Measurements from ENCODE around the gene LMNA.
A peak's percentile ranks its signal among the peaks of the same experiment; 100 is the strongest.

Gene LMNA

GRCh38 chr1:156157966-156158365 lies 43.5 kb downstream of the LMNA start:
- Histone ChIP-seq H3K36me3 (ENCODE audit: control insufficient read depth in 4 of 4, insufficient read depth in 4 of 4, low read length in 3 of 4) (peaks cover 0 to 24% (median 6%) of the 10 kb centered on the region in 4 experiments), H3K9me3 (ENCODE audit: control extremely low read depth in 1 of 5, control insufficient read depth in 4 of 5, insufficient read depth in 2 of 5, low read depth in 1 of 5, low read length in 4 of 5) (no peaks in the 10 kb centered on the region), H3K27me3 (replicated peaks in 2 of 5; ENCODE audit: control insufficient read depth in 4 of 5, insufficient read depth in 5 of 5, low read length in 4 of 5) (no peaks in the 10 kb centered on the region), H3K4me3 (ENCODE audit: control insufficient read depth in 1 of 7, extremely low read depth in 1 of 7, insufficient read depth in 4 of 7, low read depth in 2 of 7, low read length in 6 of 7) (no peak overlapping the region), H3K27ac (ENCODE audit: insufficient read depth in 1 of 2, low read depth in 1 of 2, low read length in 2 of 2, poor library complexity in 1 of 2, severe bottlenecking in 2 of 2) (no peak overlapping the region), H3K4me1 (ENCODE audit: control extremely low read depth in 1 of 4, control insufficient read depth in 4 of 4, insufficient read depth in 4 of 4, low read length in 3 of 4) (peaks cover 8 to 43% (median 39%) of the 10 kb centered on the region in 4 experiments)
- ChIA-PET CTCF (interaction anchor here (0.9 to 1.0 kb wide), 2 partner anchors 9 to 67 kb away, joined by 3 read pairs; no protein-coding TSS in a partner anchor), POLR2A (no interaction called here)
- 100% methylated on average over 3 of the region's 5 CpGs for WGBS (ENCODE audit: insufficient coverage)
- no peak for DNase-seq

DNA sequence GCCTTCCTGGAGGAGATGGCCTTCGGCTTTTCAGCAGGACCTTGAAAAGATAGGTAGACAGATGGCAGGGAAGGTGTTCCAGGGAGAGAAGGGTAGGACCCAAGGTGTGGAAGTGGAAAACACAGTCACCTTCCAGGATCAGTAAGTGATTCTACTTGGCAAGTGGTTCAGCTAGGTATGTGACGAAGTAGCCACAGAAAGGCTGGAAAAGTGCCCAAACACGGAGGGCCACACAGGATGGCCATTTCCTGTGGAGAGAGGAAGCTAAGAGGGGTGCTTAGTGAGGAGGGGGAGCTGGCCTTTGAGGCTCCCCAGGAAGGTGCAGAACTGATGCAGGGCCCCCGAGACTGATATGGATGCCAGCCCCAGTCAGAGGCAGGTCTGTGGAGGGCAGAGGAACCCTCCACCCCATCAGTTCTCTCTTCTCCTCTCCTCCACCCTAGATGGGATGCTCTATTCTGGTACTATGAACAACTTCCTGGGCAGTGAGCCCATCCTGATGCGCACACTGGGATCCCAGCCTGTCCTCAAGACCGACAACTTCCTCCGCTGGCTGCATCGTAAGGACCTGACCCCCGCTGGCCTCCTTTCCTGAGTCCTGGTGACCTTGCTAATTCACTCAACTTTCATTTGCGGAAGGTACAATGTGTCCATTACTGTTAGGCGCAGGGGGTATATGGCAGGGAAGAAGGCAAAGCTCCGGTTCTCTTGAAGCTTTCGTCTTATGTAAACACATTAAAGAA lies 45.7 kb downstream of the LMNA start:
- Histone ChIP-seq H3K27me3 (replicated peaks in 2 of 5; ENCODE audit: control insufficient read depth in 4 of 5, insufficient read depth in 5 of 5, low read length in 4 of 5) (no peaks in the 10 kb centered on the region), H3K36me3 (ENCODE audit: control insufficient read depth in 4 of 4, insufficient read depth in 4 of 4, low read length in 3 of 4) (peaks cover 0 to 27% (median 7%) of the 10 kb centered on the region in 4 experiments), H3K4me3 (ENCODE audit: control insufficient read depth in 1 of 7, extremely low read depth in 1 of 7, insufficient read depth in 4 of 7, low read depth in 2 of 7, low read length in 6 of 7) (peak overlapping the region in 3 of 7 experiments; percentile 40 to 62 (median 58)), H3K4me1 (ENCODE audit: control extremely low read depth in 1 of 4, control insufficient read depth in 4 of 4, insufficient read depth in 4 of 4, low read length in 3 of 4) (peaks cover 7 to 29% (median 26%) of the 10 kb centered on the region in 4 experiments), H3K27ac (ENCODE audit: insufficient read depth in 1 of 2, low read depth in 1 of 2, low read length in 2 of 2, poor library complexity in 1 of 2, severe bottlenecking in 2 of 2) (peak overlapping the region in 1 of 2 experiments; percentile 43), H3K9me3 (ENCODE audit: control extremely low read depth in 1 of 5, control insufficient read depth in 4 of 5, insufficient read depth in 2 of 5, low read depth in 1 of 5, low read length in 4 of 5) (no peaks in the 10 kb centered on the region)
- DNase-seq = no peak
- ChIA-PET POLR2A (no interaction called here), CTCF (interaction anchor here (1.2 to 2.0 kb wide), 5 partner anchors 9 to 159 kb away, joined by 3 to 6 read pairs (median 4); no protein-coding TSS in a partner anchor)
- WGBS (ENCODE audit: insufficient coverage) = 87% methylated on average over 10 of the region's 13 CpGs

DNA sequence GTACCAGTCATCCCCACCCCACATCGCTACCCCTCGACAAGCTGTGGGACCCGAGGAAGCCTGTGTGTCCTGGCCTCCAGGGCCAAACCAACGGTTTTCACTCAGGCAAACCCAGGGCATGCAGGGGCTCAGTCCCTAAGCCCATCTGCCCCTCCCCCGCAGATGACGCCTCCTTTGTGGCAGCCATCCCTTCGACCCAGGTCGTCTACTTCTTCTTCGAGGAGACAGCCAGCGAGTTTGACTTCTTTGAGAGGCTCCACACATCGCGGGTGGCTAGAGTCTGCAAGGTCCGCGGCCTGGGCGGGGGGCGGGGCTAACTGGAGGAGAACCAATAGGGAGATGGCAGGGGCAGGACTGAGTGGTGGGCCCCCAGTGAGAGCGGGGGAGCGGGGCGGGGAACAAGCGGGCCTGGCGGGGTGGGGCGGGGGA lies 46.2 kb downstream of the LMNA start:
- H3K4me3 ChIP-seq (ENCODE audit: control insufficient read depth in 1 of 7, extremely low read depth in 1 of 7, insufficient read depth in 4 of 7, low read depth in 2 of 7, low read length in 6 of 7) = peak overlapping the region in 5 of 7 experiments; percentile 26 to 62 (median 40)
- no peaks in the 10 kb centered on the region for H3K27me3 ChIP-seq (replicated peaks in 2 of 5; ENCODE audit: control insufficient read depth in 4 of 5, insufficient read depth in 5 of 5, low read length in 4 of 5)
- peak overlapping the region in 1 of 2 experiments; percentile 43 for H3K27ac ChIP-seq (ENCODE audit: insufficient read depth in 1 of 2, low read depth in 1 of 2, low read length in 2 of 2, poor library complexity in 1 of 2, severe bottlenecking in 2 of 2)
- peaks cover 3 to 23% (median 21%) of the 10 kb centered on the region in 4 experiments for H3K4me1 ChIP-seq (ENCODE audit: control extremely low read depth in 1 of 4, control insufficient read depth in 4 of 4, insufficient read depth in 4 of 4, low read length in 3 of 4)
- DNase-seq = peak; percentile 71 to 86 (median 81)
- H3K36me3 ChIP-seq (ENCODE audit: control insufficient read depth in 4 of 4, insufficient read depth in 4 of 4, low read length in 3 of 4) = peaks cover 0 to 27% (median 7%) of the 10 kb centered on the region in 4 experiments
- 4% methylated on average over 5 of the region's 22 CpGs for WGBS (ENCODE audit: insufficient coverage)
- POLR2A ChIA-PET = no interaction called here
- H3K9me3 ChIP-seq (ENCODE audit: control extremely low read depth in 1 of 5, control insufficient read depth in 4 of 5, insufficient read depth in 2 of 5, low read depth in 1 of 5, low read length in 4 of 5) = no peaks in the 10 kb centered on the region
- CTCF ChIA-PET = interaction anchor here (1.2 to 2.0 kb wide), 5 partner anchors 10 to 159 kb away, joined by 3 to 6 read pairs (median 5); no protein-coding TSS in a partner anchor

- CTCF ChIA-PET = interaction anchor here (1.3 to 4.5 kb wide), 3 partner anchors 12 to 62 kb away, joined by 3 to 25 read pairs (median 4); no protein-coding TSS in a partner anchor
- Histone ChIP-seq H3K27ac (ENCODE audit: insufficient read depth in 1 of 2, low read depth in 1 of 2, low read length in 2 of 2, poor library complexity in 1 of 2, severe bottlenecking in 2 of 2) (no peak overlapping the region), H3K36me3 (ENCODE audit: control insufficient read depth in 4 of 4, insufficient read depth in 4 of 4, low read length in 3 of 4) (peaks cover 0 to 31% (median 6%) of the 10 kb centered on the region in 4 experiments), H3K4me3 (ENCODE audit: control insufficient read depth in 1 of 7, extremely low read depth in 1 of 7, insufficient read depth in 4 of 7, low read depth in 2 of 7, low read length in 6 of 7) (no peak overlapping the region), H3K27me3 (replicated peaks in 2 of 5; ENCODE audit: control insufficient read depth in 4 of 5, insufficient read depth in 5 of 5, low read length in 4 of 5) (no peaks in the 10 kb centered on the region), H3K4me1 (ENCODE audit: control extremely low read depth in 1 of 4, control insufficient read depth in 4 of 4, insufficient read depth in 4 of 4, low read length in 3 of 4) (peaks cover 0 to 15% (median 13%) of the 10 kb centered on the region in 4 experiments), H3K9me3 (ENCODE audit: control extremely low read depth in 1 of 5, control insufficient read depth in 4 of 5, insufficient read depth in 2 of 5, low read depth in 1 of 5, low read length in 4 of 5) (no peaks in the 10 kb centered on the region)
- WGBS (ENCODE audit: insufficient coverage) = 98% methylated on average over 5 of the region's 5 CpGs
- DNase-seq = no peak
- POLR2A ChIA-PET = no interaction called here
Measured at GRCh38 chr1:156162430-156163037, 48.0 kb downstream of the LMNA start.

DNA sequence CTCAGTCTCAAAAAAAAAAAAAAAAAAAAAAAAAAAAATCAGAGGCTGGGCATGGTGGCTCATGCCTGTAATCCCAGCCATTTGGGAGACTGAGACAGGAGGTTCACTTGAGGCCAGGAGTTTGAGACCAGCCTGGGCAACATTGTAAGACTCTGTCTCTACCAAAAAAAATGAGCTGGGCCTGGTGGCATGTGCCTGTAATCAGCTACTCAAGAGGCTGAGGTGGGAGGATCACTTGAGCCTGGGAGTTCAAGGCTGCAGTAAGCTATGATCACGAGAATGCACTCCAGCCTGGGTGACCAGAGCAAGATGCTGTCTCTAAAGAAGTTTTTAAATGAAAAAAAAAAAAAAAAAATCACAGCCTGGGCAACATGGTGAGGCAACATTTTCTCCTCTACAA lies 49.2 kb downstream of the LMNA start:
- POLR2A ChIA-PET = interaction anchor here (0.7 kb wide), 1 partner anchor 16 kb away, joined by 3 read pairs; no protein-coding TSS in a partner anchor
- no peak overlapping the region for H3K27ac ChIP-seq (ENCODE audit: insufficient read depth in 1 of 2, low read depth in 1 of 2, low read length in 2 of 2, poor library complexity in 1 of 2, severe bottlenecking in 2 of 2)
- peaks cover 0 to 25% (median 3%) of the 10 kb centered on the region in 4 experiments for H3K36me3 ChIP-seq (ENCODE audit: control insufficient read depth in 4 of 4, insufficient read depth in 4 of 4, low read length in 3 of 4)
- DNase-seq = no peak
- no peak overlapping the region for H3K4me3 ChIP-seq (ENCODE audit: control insufficient read depth in 1 of 7, extremely low read depth in 1 of 7, insufficient read depth in 4 of 7, low read depth in 2 of 7, low read length in 6 of 7)
- no CpG with 5 or more reads among the region's 1 CpG for WGBS (ENCODE audit: insufficient coverage)
- no peaks in the 10 kb centered on the region for H3K27me3 ChIP-seq (replicated peaks in 2 of 5; ENCODE audit: control insufficient read depth in 4 of 5, insufficient read depth in 5 of 5, low read length in 4 of 5)
- CTCF ChIA-PET = interaction anchor here (0.7 to 4.5 kb wide), 6 partner anchors 9 to 154 kb away, joined by 3 to 25 read pairs (median 4); no protein-coding TSS in a partner anchor
- no peaks in the 10 kb centered on the region for H3K9me3 ChIP-seq (ENCODE audit: control extremely low read depth in 1 of 5, control insufficient read depth in 4 of 5, insufficient read depth in 2 of 5, low read depth in 1 of 5, low read length in 4 of 5)
- H3K4me1 ChIP-seq (ENCODE audit: control extremely low read depth in 1 of 4, control insufficient read depth in 4 of 4, insufficient read depth in 4 of 4, low read length in 3 of 4) = peaks cover 0 to 15% (median 13%) of the 10 kb centered on the region in 4 experiments

- Histone ChIP-seq H3K4me3 (ENCODE audit: control insufficient read depth in 1 of 7, extremely low read depth in 1 of 7, insufficient read depth in 4 of 7, low read depth in 2 of 7, low read length in 6 of 7) (no peak overlapping the region), H3K27ac (ENCODE audit: insufficient read depth in 1 of 2, low read depth in 1 of 2, low read length in 2 of 2, poor library complexity in 1 of 2, severe bottlenecking in 2 of 2) (no peak overlapping the region), H3K9me3 (ENCODE audit: control extremely low read depth in 1 of 5, control insufficient read depth in 4 of 5, insufficient read depth in 2 of 5, low read depth in 1 of 5, low read length in 4 of 5) (no peaks in the 10 kb centered on the region), H3K4me1 (ENCODE audit: control extremely low read depth in 1 of 4, control insufficient read depth in 4 of 4, insufficient read depth in 4 of 4, low read length in 3 of 4) (peaks cover 0 to 15% (median 13%) of the 10 kb centered on the region in 4 experiments), H3K27me3 (replicated peaks in 2 of 5; ENCODE audit: control insufficient read depth in 4 of 5, insufficient read depth in 5 of 5, low read length in 4 of 5) (no peaks in the 10 kb centered on the region), H3K36me3 (ENCODE audit: control insufficient read depth in 4 of 4, insufficient read depth in 4 of 4, low read length in 3 of 4) (peaks cover 0 to 27% (median 2%) of the 10 kb centered on the region in 4 experiments)
- no peak for DNase-seq
- POLR2A ChIA-PET = interaction anchor here (0.7 kb wide), 1 partner anchor 16 kb away, joined by 3 read pairs; no protein-coding TSS in a partner anchor
- 93% methylated on average over 3 of the region's 6 CpGs for WGBS (ENCODE audit: insufficient coverage)
- CTCF ChIA-PET = interaction anchor here (0.7 to 4.5 kb wide), 9 partner anchors 8 to 153 kb away, joined by 3 to 25 read pairs (median 3); no protein-coding TSS in a partner anchor
Measured at GRCh38 chr1:156164125-156164831, 49.8 kb downstream of the LMNA start.
